GM12878 (cell line): ENCODE results near the gene EVI5L.

ENCODE experiments used
- ASH2L ChIP-seq: fragments of 300-600, 200-600 bp; sonication (generic); IDR thresholded peaks from 2 replicates; pipeline ENCODE4 v1.6.1; 2017; ENCODE audit warnings: low read depth, mild to moderate bottlenecking, borderline replicate concordance
- ATF2 ChIP-seq: IDR thresholded peaks from 2 replicates; pipeline ENCODE4 v1.6.1; 2012; ENCODE audit warnings: low read length, inconsistent platforms
- BCL3 ChIP-seq: IDR thresholded peaks from 2 replicates; pipeline ENCODE4 v1.6.1; 2011; ENCODE audit warnings: borderline replicate concordance, low read depth, mild to moderate bottlenecking, moderate library complexity, low read length; ENCODE audit not compliant: insufficient read depth, poor library complexity, severe bottlenecking
- CTCF ChIP-seq, 3 experiments: IDR thresholded peaks in 2 of 3; conservative IDR thresholded peaks in 1 of 3; 2 replicates each; pipeline ENCODE4 v1.5.1; 2011; ENCODE audit warnings: low read depth in 3 of 3, low read length in 3 of 3, mild to moderate bottlenecking in 3 of 3, control low read depth in 2 of 3, moderate library complexity in 2 of 3, inconsistent platforms in 1 of 3, mixed read lengths in 1 of 3; ENCODE audit not compliant: control insufficient read depth in 2 of 3, insufficient read depth in 1 of 3; ENCODE audit errors: extremely low read depth in 1 of 3
- ESRRA ChIP-seq: IDR thresholded peaks from 2 replicates; pipeline ENCODE4 v1.6.1; 2012; ENCODE audit warnings: mild to moderate bottlenecking, low read length, improper control_type of control experiment
- EZH2 ChIP-seq: IDR thresholded peaks from 2 replicates; pipeline ENCODE4 v1.6.1; 2012; ENCODE audit warnings: low read depth, mild to moderate bottlenecking, control low read depth, inconsistent platforms, low read length, borderline replicate concordance; ENCODE audit not compliant: control insufficient read depth
- IRF5 ChIP-seq: fragments of 450-650 bp; IDR thresholded peaks from 2 replicates; pipeline ENCODE4 v1.6.1; 2017; ENCODE audit warnings: borderline replicate concordance
- KAT2A ChIP-seq: conservative IDR thresholded peaks from 2 replicates; pipeline ENCODE4 v1.6.1; 2011; ENCODE audit warnings: low read depth, low read length; ENCODE audit not compliant: control insufficient read depth
- KDM1A ChIP-seq: fragments of 200-600 bp; sonication (generic); IDR thresholded peaks from 2 replicates; pipeline ENCODE4 v1.6.1; 2016; ENCODE audit warnings: borderline replicate concordance
- NFXL1 ChIP-seq: fragments of 450-650 bp; IDR thresholded peaks from 2 replicates; pipeline ENCODE4 v1.6.1; 2017; ENCODE audit warnings: antibody characterized with exemption, mild to moderate bottlenecking, borderline replicate concordance
- POLR2A ChIP-seq: IDR thresholded peaks from 2 replicates; pipeline ENCODE4 v1.6.1; 2011; ENCODE audit warnings: low read depth, mild to moderate bottlenecking, low read length
- RAD21 ChIP-seq: IDR thresholded peaks from 2 replicates; pipeline ENCODE4 v1.6.1; 2011; ENCODE audit warnings: mild to moderate bottlenecking, low read depth, low read length, moderate library complexity; ENCODE audit not compliant: insufficient read depth
- SMC3 ChIP-seq: IDR thresholded peaks from 2 replicates; pipeline ENCODE4 v1.6.1; 2011; ENCODE audit warnings: low read length, improper control_type of control experiment, borderline replicate concordance
- YY1 ChIP-seq: IDR thresholded peaks from 2 replicates; pipeline ENCODE4 v1.6.1; 2011; ENCODE audit warnings: low read depth, mild to moderate bottlenecking, low read length

- TF ChIP-seq SMC3 (no peak), CTCF (IDR thresholded peaks at IDR 0.05 in 2 of 3, conservative IDR thresholded peaks at IDR 0.05 in 1 of 3; ENCODE audit: control insufficient read depth in 2 of 3, extremely low read depth in 1 of 3, insufficient read depth in 1 of 3, low read depth in 3 of 3, low read length in 3 of 3) (no peak), ASH2L (no peak), KAT2A (no peak), KDM1A (no peak), POLR2A (no peak), BCL3 (no peak), IRF5 (no peak), YY1 (no peak), RAD21 (no peak), NFXL1 (no peak), ATF2 (no peak), ESRRA (no peak), EZH2 (no peak)
These were observed 81.6 kb downstream of the EVI5L start for GRCh38 chr19:7911508-7912143.
